Uterus (tissue), 2 donors: ENCODE measurements around the gene KDM6B.

Source experiments
- CTCF ChIP-seq, 4 experiments: fragments of 200-600 bp in 2 of 4; fragments of 450-650 bp in 2 of 4; sonication (generic) in 2 of 4; IDR thresholded peaks; one replicate each; pipeline ENCODE4 v1.5.1; 2016 to 2019; ENCODE audit warnings: antibody characterized with exemption in 4 of 4, mild to moderate bottlenecking in 2 of 4, moderate library complexity in 1 of 4
- POLR2A ChIP-seq, 2 donors: fragments of 450-650 bp; IDR thresholded peaks; one replicate each; pipeline ENCODE4 v1.6.1; 2016; ENCODE audit warnings: antibody characterized with exemption in 2 of 2, mild to moderate bottlenecking in 1 of 2, moderate library complexity in 1 of 2

GRCh38 chr17:7834542-7834956, 532 bp downstream of the KDM6B start:
- TF ChIP-seq CTCF (IDR thresholded peaks at IDR 0.05) (no peak), POLR2A (IDR thresholded peaks at IDR 0.05) (no peak)
